K562 (cell line): Measurements from ENCODE around the gene HTT-AS. TPM values are rescaled to one million over a fixed set of nuclear protein-coding genes. Genes with fewer than 3 reads are reported as not detected.

ENCODE experiments used
- ATAC-seq: fragments of 200-7000 bp; cut with Tn5 transposase; 3 replicates; pipeline ENCODE4 v1.9.1; 2020; ENCODE audit warnings: moderate library complexity
- BruUV-seq: library from RNA; stranded (reverse); fragments of 400-500 nt; replicated peaks from 2 replicates; lab custom pipeline; 2021; lab: Mats Ljungman, UMichigan
- CTCF ChIA-PET: fragments of 300-600 bp; formaldehyde crosslinking; extraction: SDS; loops from one replicate; lab custom pipeline; 2021; ENCODE audit warnings: low intra/inter-chr PET ratio; lab: Yijun Ruan, JAX
- POLR2A ChIA-PET: fragments of 300-600, 350-650 bp; sonication (Branson Sonifier 250); formaldehyde crosslinking; extraction: SDS; loops from one replicate; lab custom pipeline; 2021; ENCODE audit warnings: antibody characterized with exemption, inconsistent platforms; lab: Yijun Ruan, JAX
- DNase-seq, 4 experiments: peaks; one replicate each; pipeline versions ENCODE4 v3.0.0 to v3.0.0-alpha.2; 2011 to 2018; ENCODE audit warnings: low spot score in 3 of 4, mixed read lengths in 3 of 4; ENCODE audit errors: extremely low read depth in 1 of 4
- FAIRE-seq: peaks from 2 replicates; lab custom pipeline; 2011; peaks lifted over from hg19 to GRCh38; lab: Jason Lieb, UNC
- H2AFZ ChIP-seq: 2 replicates; pipeline ENCODE4 v1.6.0; 2011; ENCODE audit warnings: low read depth, low read length, control low read depth, inconsistent platforms
- H3K27ac ChIP-seq: fragments of 200-600 bp; 3 replicates; pipeline ENCODE4 v1.8.0; 2011; ENCODE audit warnings: low read depth, mild to moderate bottlenecking, control low read depth, inconsistent platforms, low read length, moderate library complexity, mixed read lengths; ENCODE audit errors: extremely low read depth
- H3K27me3 ChIP-seq, 2 experiments: fragments of 300-600 bp in 1 of 2; 2 replicates in 1 of 2; 3 replicates in 1 of 2; pipeline versions ENCODE4 v1.6.0 to v1.8.0; 2011; ENCODE audit warnings: inconsistent platforms in 2 of 2, low read length in 2 of 2, mild to moderate bottlenecking in 1 of 2, mixed read lengths in 1 of 2, moderate library complexity in 1 of 2; ENCODE audit not compliant: control insufficient read depth in 2 of 2, insufficient read depth in 2 of 2
- H3K36me3 ChIP-seq: fragments of 300-600 bp; 3 replicates; pipeline ENCODE4 v1.8.0; 2011; ENCODE audit warnings: mild to moderate bottlenecking, low read length, inconsistent platforms; ENCODE audit not compliant: control insufficient read depth, insufficient read depth
- H3K4me1 ChIP-seq, 2 experiments: fragments of 200-600 bp in 1 of 2; replicated peaks in 1 of 2; 2 replicates in 1 of 2; 3 replicates in 1 of 2; pipeline versions ENCODE4 v1.5.1 to v1.8.0; 2011; ENCODE audit warnings: inconsistent platforms in 2 of 2, low read length in 2 of 2, mild to moderate bottlenecking in 1 of 2, mixed read lengths in 1 of 2, moderate library complexity in 1 of 2; ENCODE audit not compliant: control insufficient read depth in 2 of 2, insufficient read depth in 2 of 2
- H3K4me2 ChIP-seq: 2 replicates; pipeline ENCODE4 v1.6.1; 2011; ENCODE audit warnings: low read length, control low read depth, inconsistent platforms, mixed read lengths; ENCODE audit not compliant: insufficient read depth
- H3K4me3 ChIP-seq: fragments of 200-600 bp; sonication (generic), shearing (Covaris generic); 2 replicates; pipeline ENCODE4 v1.5.1; 2016; ENCODE audit warnings: control low read depth, inconsistent platforms
- H3K79me2 ChIP-seq: fragments of 200-600 bp; 3 replicates; pipeline ENCODE4 v1.8.0; 2011; ENCODE audit warnings: low read length, inconsistent platforms; ENCODE audit not compliant: control insufficient read depth, insufficient read depth
- H3K9ac ChIP-seq, 2 experiments: 2 replicates each; pipeline versions ENCODE4 v1.6.0 to v1.6.1; 2011; ENCODE audit warnings: low read depth in 2 of 2, low read length in 2 of 2, control low read depth in 1 of 2, inconsistent platforms in 1 of 2, mild to moderate bottlenecking in 1 of 2, mixed read lengths in 1 of 2; ENCODE audit not compliant: insufficient read depth in 1 of 2
- H3K9me1 ChIP-seq: one replicate; pipeline ENCODE4 v1.6.0; 2011; ENCODE audit warnings: inconsistent platforms, mild to moderate bottlenecking, low read length, moderate library complexity; ENCODE audit not compliant: control insufficient read depth, insufficient read depth
- H3K9me3 ChIP-seq: replicated peaks from 2 replicates; pipeline ENCODE4 v1.5.1; 2011; ENCODE audit warnings: low read depth, low read length, inconsistent platforms; ENCODE audit not compliant: control insufficient read depth, insufficient read depth
- H4K20me1 ChIP-seq: replicated peaks from 2 replicates; pipeline ENCODE4 v1.6.1; 2011; ENCODE audit warnings: low read length, inconsistent platforms, mixed read lengths; ENCODE audit not compliant: control insufficient read depth, insufficient read depth
- CHD1 ChIP-seq: fragments of 200-600 bp; sonication (generic); IDR thresholded peaks from one replicate; pipeline ENCODE4 v1.6.1; 2012; ENCODE audit warnings: mild to moderate bottlenecking, moderate library complexity, low read length, inconsistent platforms
- E2F3 ChIP-seq: fragments of 250-450 bp; sonication (Bioruptor Pico); IDR thresholded peaks from 2 replicates; pipeline ENCODE4 v1.4.0; 2020; ENCODE audit warnings: mild to moderate bottlenecking
- ETV6 ChIP-seq, 3 experiments: fragments of 150-350 bp in 1 of 3; sonication (generic) in 1 of 3; formaldehyde crosslinking in 1 of 3; IDR thresholded peaks; 2 replicates each; pipeline versions ENCODE4 v1.6.1 to v1.8.0; 2014 to 2022; ENCODE audit warnings: borderline replicate concordance in 2 of 3, low read depth in 2 of 3, antibody characterized with exemption in 1 of 3, low read length in 1 of 3, mild to moderate bottlenecking in 1 of 3, missing genetic modification reagents in 1 of 3
- FIP1L1 ChIP-seq: fragments of 200-400 bp; formaldehyde crosslinking; IDR thresholded peaks from 2 replicates; pipeline ENCODE4 v1.6.1; 2018; ENCODE audit warnings: mild to moderate bottlenecking, low read depth, low read length; ENCODE audit not compliant: poor library complexity, severe bottlenecking
- KAT8 ChIP-seq: fragments of 450-650 bp; IDR thresholded peaks from 2 replicates; pipeline ENCODE4 v1.6.1; 2016; ENCODE audit warnings: low read depth, mild to moderate bottlenecking
- KDM5B ChIP-seq: fragments of 200-600 bp; sonication (generic); IDR thresholded peaks from 2 replicates; pipeline ENCODE4 v1.6.1; 2012; ENCODE audit warnings: low read depth, mild to moderate bottlenecking, moderate library complexity, low read length, control low read depth, inconsistent platforms; ENCODE audit not compliant: insufficient replicate concordance
- NCOR1 ChIP-seq: fragments of 450-650 bp; IDR thresholded peaks from 2 replicates; pipeline ENCODE4 v1.6.1; 2016; ENCODE audit warnings: mild to moderate bottlenecking, moderate library complexity
- PRMT5 ChIP-seq: sonication (generic); formaldehyde crosslinking; IDR thresholded peaks from 2 replicates; pipeline ENCODE4 v1.5.0; 2020; ENCODE audit warnings: missing genetic modification reagents
- TSC22D4 ChIP-seq: fragments of 450-650 bp; IDR thresholded peaks from 2 replicates; pipeline ENCODE4 v1.6.1; 2016; ENCODE audit warnings: missing genetic modification characterization, missing biosample characterization, control low read depth
- ZNF3 ChIP-seq: fragments of 250-450 bp; sonication (Bioruptor Pico); IDR thresholded peaks from 2 replicates; pipeline ENCODE4 v1.5.0; 2021; ENCODE audit warnings: mild to moderate bottlenecking, moderate library complexity
- WGBS: fragments of 100-300 bp; shearing (Covaris generic); methylation state at CpG from one replicate; pipeline ENCODE4 v1.1.6; 2016; ENCODE audit warnings: low coverage, mixed read lengths; ENCODE audit not compliant: insufficient coverage; ENCODE audit errors: missing lambda C conversion rate; 5-methylcytosine and 5-hydroxymethylcytosine counted together
- in situ Hi-C: fragments of 300-500 bp; cut with MboI; formaldehyde crosslinking; loops from 4 replicates; pipeline ENCODE4 v1.15.0; 2018; ENCODE audit warnings: inconsistent platforms, mixed read lengths
- intact Hi-C: fragments of 100-400 bp; cut with micrococcal nuclease; formaldehyde crosslinking; loops from 2 replicates; pipeline ENCODE4 v1.14.2; 2022
- polyA plus RNA-seq, 8 experiments: library from polyadenylated mRNA; depleted of rRNA in 4 of 8; stranded (reverse) in 5 of 8; unstranded in 3 of 8; fragments of >200 nt; fragmentation: Nextera tagmentation in 2 of 8; fragmentation: Illumina TruSeq in 1 of 8; extraction: Ambion mirVana in 2 of 8; extraction: Trizol in 1 of 8; gene quantifications; 2 replicates each; pipeline versions ENCODE4 v1.2.1 to v1.2.3, GENCODE V29; 2011 to 2014; ENCODE audit warnings: inconsistent platforms in 1 of 8, missing spikeins in 1 of 8
- total RNA-seq, 7 experiments: library from RNA; depleted of rRNA in 6 of 7; stranded (reverse); fragments of >200 nt in 6 of 7; fragmentation: Illumina TruSeq in 2 of 7; extraction: Trizol in 2 of 7; gene quantifications; 2 replicates each; pipeline versions ENCODE4 v1.2.1 to v1.2.3, GENCODE V29; 2011 to 2021; ENCODE audit warnings: low replicate concordance in 1 of 7

The HTT-AS gene
- total and polyA plus RNA-seq, 9 of the 15 experiments (the other 6 are each of a cell fraction or from before 2014, with no cell fraction given), result not detected

DNA sequence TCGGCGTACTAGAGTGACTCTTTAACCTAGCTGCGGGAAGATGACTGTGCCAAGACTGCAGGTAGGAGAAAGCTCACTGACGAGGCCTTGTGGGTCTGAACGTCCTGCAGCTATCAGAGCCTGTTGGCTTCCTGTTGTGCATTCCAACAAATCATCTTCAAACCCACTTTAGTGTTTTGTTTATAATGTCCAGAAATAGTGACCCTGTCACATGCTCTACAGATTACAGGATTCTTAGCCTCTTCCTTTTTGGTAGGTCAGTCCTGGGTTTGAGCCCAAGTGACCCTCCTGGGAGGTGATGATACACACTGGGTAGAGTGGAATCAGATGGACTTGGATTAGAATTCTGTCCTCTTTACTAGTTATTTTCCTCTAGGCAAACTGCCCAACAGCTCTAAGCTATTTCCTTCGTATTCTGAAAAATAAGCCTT, 33.4 kb upstream of the HTT-AS start:
- in situ Hi-C loops (loop anchor here (5.0 kb wide), 1 partner anchor 335 kb away; the partner anchor contains the start of gene HGFAC), intact Hi-C loops (loop anchor here (10.0 kb wide), 1 partner anchor 217 kb away; no protein-coding TSS in a partner anchor)
- no peaks in the 10 kb centered on the region; a peak in 1 of 5 replicates for H3K4me1 ChIP-seq
- 80% methylated on average over 6 of the region's 6 CpGs for whole genome bisulfite sequencing
- H3K27ac ChIP-seq, result no peak overlapping the region
- no peaks in the 10 kb centered on the region for H3K9me3 ChIP-seq
- POLR2A ChIA-PET, result interaction anchor here (1.0 kb wide), 1 partner anchor 336 kb away, joined by 4 read pairs; no protein-coding TSS in a partner anchor
- TF ChIP-seq ZNF3, result no peak
- TF ChIP-seq PRMT5, result no peak
- no peak for TF ChIP-seq FIP1L1
- no peak for TF ChIP-seq KDM5B
- TF ChIP-seq KAT8, result no peak
- no peak for TF ChIP-seq TSC22D4 (tag)
- no peak for TF ChIP-seq ETV6 (IDR thresholded peaks at IDR 0.05; ENCODE audit: borderline replicate concordance in 1 of 2, low read depth in 2 of 2, low read length in 1 of 2)
- no peak for TF ChIP-seq ETV6 (CRISPR knock-in tag; IDR thresholded peaks at IDR 0.05; ENCODE audit: borderline replicate concordance)
- TF ChIP-seq NCOR1, result no peak
- TF ChIP-seq CHD1, result no peak
- no peak for TF ChIP-seq E2F3 (CRISPR knock-in tag)
- H3K79me2 ChIP-seq, result no peaks in the 10 kb centered on the region
- no peak overlapping the region for H2AFZ ChIP-seq
- no peaks in the 10 kb centered on the region for H3K27me3 ChIP-seq
- DNase-seq, result no peak
- no peak for FAIRE-seq
- BruUV-seq, result no TSS peak
- ATAC-seq, result no peak
- no peak overlapping the region for H3K9ac ChIP-seq
- CTCF ChIA-PET, result interaction anchor here (1.5 to 2.4 kb wide), 2 partner anchors 336 to 373 kb away, joined by 4 to 13 read pairs; no protein-coding TSS in a partner anchor
- H3K4me3 ChIP-seq, result no peak overlapping the region
- H3K36me3 ChIP-seq, result peaks cover 51% of the 10 kb centered on the region
- H4K20me1 ChIP-seq, result no peaks in the 10 kb centered on the region
- H3K9me1 ChIP-seq, result no peaks in the 10 kb centered on the region
- no peak overlapping the region for H3K4me2 ChIP-seq
